ENCODE measurements around the gene DPYD. TPM values are rescaled to one million over a fixed set of nuclear protein-coding genes. Genes with fewer than 3 reads are reported as not detected.

Gene DPYD
- total RNA-seq, 1 donor from 2014 or later: 29.4 TPM

- ATAC-seq: no peak
These were observed 797.0 kb downstream of the DPYD start for GRCh38 chr1:97123717-97124431.

DNA sequence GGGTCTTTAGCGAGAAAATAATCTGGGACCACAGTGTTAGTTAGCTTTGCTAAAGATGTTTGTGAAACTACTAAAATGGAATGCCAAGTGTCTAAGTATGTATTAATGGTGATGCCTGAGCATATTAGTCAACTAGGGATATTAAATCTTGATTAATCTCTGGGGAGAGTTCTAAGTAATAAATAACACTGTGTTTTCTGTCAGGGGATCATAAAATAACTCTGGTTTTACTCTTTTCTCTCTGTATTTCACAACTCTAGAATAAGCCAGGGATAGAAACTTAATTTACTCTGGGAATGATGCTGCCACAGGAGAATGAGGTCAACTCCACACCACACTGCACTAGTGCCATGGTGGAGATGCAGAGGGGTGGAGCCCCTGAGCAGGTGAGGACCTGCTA, 800.0 kb downstream of the DPYD start:
- no peak for ATAC-seq

DNA sequence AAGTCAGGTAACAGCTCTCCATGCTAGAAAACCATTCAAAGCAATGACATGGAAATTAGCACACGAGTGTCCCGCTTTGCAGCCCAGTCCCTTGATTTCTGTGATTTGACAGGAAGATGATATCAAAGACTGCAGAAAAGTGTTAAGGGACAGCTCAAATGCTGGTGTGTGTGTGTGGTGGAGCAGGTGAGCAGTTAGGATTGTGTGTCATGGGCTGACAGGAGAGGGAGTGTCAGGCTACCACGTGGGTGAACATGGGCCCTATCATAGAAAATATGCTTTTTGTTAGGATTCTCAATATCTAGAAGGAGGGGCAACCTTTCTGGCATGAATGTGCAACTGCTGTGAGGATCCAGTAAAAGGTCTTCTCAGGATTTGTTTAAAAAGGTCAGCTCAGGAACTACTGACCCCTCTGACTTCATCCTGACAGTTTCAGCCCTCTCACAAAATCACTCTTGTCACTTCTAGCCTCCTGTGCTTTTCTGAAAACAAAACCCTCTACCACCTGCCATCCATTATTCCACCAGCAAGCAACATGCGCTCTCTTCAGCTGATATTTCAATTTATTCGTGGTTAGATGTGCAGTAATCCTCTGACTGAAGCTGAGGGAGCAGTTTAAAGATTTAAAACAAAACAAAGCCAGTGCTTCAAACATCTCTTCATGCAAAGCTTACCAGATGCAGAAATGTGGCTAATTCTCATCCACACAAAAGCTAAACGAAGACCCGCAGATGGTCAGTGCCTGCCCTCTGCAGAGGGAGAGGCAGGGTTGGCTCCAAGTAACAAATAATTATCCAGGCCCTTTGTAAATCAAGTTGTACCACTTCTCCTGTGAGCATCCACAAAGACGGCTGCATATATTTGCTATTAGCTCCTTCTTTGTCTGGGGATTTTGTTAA, 801.3 kb downstream of the DPYD start:
- no peak for ATAC-seq

- ATAC-seq: no peak
These were observed 806.0 kb downstream of the DPYD start for GRCh38 chr1:97114842-97115241.

GRCh38 chr1:97112442-97112841, 808.4 kb downstream of the DPYD start:
- ATAC-seq: no peak

DNA sequence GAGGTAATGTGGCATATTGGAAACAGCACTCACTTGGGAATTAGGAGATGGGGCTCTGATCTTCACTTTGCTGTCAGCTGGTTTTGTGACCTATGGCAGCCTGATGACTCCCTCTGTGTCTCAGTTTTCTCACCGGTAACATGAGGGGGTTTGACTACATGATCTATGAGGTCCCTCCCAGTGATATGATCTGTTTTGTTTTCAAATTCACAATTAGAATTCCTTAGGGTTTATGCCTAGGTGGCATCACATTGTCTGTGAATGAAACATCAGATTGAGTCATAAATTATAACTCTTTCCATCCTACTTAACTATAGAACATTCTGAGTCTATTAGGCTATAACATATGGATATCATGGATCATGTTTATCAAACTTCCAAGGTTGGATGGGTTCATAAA, 812.7 kb downstream of the DPYD start:
- no peak for ATAC-seq

DNA sequence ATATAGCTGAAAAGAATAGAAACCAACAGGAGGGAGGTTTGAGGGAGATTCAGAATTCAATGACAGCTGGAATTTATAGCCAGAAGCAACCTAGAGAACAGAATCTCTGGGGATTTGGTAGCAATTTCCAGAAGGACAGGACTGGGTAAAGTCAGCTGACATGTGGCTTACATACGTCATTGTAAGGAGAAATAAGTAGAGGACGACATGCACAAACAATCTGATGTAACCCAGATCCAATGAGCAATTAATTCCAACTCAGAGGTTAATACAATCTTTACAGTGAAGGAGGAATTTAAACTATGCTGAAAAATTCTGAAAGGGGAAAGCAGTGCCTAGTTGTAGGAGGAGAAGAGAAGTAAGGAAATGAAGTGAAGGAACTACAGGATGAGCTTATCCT, 815.3 kb downstream of the DPYD start:
- ATAC-seq: no peak

DNA sequence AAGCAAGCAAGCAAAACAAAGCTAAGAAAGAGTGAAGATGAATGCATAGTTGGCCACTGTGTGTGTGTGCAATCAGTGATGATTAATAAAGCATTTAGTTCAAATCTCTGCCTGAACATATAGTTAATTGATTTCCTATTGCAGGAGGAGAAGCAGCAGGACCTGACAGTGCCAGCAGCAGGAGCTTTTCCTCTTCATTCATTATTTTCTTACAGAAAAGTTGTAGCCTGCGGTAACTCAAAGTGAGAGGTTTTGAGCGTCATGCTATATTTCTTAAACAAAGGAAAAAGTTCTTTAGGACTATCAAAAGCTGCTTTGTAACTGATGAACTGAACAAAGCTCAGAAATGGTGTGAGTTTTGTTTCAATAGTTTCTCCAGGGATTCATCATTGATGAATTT, 819.3 kb downstream of the DPYD start:
- ATAC-seq: no peak

GRCh38 chr1:97097404-97097925, 823.4 kb downstream of the DPYD start:
- peak; percentile 77 for ATAC-seq

DNA sequence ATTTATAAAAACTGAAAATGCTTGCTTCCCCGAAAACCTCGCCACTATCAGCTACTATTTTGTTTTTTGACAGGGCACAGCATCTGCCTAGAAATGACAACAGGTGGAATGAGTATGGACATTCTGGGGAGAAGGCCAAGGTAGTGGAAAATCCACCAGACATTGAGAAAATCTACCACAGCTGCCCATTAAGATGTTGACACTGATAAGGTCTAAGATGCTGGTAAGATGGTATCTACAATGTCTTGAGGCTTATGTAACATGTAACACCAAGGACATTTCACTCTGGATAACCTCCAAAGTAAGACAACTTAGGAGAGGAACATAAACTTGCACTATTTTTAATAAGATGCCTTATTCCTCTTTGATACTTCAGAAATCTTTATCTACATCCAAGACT, 825.1 kb downstream of the DPYD start:
- no peak for ATAC-seq

- ATAC-seq: no peak
These were observed 826.4 kb downstream of the DPYD start for GRCh38 chr1:97094247-97094972.

- no peak for ATAC-seq
These were observed 827.1 kb downstream of the DPYD start for GRCh38 chr1:97093741-97094140.

DNA sequence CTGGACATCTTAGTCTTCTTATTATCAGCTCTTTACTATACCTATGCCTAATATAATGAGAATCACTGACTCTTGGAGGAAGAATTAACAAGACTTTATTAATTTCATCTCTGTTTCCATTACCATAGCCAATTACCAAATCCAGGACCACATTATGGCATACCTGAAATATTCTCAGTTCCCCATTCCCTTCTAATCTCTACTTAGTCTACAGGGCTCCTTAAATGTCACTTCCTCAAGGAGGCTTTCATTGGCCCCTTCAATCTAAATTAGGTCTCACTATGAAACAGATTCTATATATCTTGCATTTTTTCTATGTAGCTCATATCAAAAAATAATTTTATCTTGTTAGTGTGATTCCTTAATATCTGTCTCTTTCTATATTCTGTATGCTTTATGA, 828.0 kb downstream of the DPYD start:
- ATAC-seq: no peak

- ATAC-seq: no peak
These were observed 829.2 kb downstream of the DPYD start for GRCh38 chr1:97091679-97092078.

DNA sequence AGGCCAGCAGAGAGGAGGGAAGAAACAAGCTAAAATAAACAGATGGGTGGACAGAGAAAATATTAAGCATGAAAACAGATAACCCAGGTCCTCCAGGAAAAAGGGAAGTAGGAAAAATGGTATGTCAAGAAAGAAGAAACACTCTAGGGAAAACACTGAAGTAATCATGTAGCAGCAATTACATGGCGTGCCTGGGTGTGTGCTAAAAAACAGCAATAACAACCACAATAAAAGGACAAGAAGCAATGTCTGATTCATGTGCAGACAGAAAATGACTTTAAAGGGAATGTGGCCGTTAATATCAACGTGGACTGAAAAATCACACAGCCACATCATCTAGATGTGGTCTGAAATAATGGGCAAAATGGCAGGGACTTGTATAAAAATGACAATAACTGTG, 829.6 kb downstream of the DPYD start:
- ATAC-seq: no peak

DNA sequence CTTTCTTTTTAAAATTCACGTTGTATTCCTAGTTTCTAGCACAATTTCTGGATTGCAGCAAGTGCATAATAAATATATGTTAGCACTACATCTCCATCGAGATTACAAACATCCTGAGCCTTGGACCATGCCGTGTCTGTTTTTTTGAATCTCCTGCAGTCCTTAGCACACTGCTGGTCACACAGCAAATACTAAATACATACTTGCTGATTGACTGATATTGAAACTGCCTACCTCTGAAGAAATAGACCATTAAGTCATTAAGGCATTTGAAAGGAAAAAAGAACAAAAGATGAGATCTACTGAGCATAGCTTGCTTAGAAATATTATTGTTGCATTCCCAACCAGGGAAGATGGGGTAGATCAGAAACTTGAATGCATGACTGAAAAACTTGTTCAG, 830.1 kb downstream of the DPYD start:
- ATAC-seq: no peak

GRCh38 chr1:97089173-97089572, 831.7 kb downstream of the DPYD start:
- ATAC-seq: no peak

- no peak for ATAC-seq
These were observed 832.4 kb downstream of the DPYD start for GRCh38 chr1:97088391-97088790.

DNA sequence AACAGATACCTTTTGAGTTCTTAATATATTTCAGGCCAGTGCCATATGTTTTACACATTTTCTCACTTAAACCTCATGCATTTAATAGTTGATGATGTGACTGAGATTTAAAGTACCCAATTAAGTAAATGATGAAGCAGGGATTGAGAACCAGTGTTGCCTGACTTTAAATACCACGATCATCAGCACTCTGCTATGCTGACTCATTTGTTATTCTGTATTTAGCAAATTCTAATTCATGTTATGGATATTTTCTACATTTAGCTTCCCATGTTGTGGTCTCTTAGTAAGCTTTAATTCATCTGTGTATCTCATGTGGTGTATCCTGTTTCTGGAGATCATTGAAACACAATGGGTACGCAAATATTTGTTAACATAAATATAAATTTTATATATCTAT, 836.3 kb downstream of the DPYD start:
- ATAC-seq: no peak

- ATAC-seq: peak; percentile 50
These were observed 838.5 kb downstream of the DPYD start for GRCh38 chr1:97082160-97082848.

DNA sequence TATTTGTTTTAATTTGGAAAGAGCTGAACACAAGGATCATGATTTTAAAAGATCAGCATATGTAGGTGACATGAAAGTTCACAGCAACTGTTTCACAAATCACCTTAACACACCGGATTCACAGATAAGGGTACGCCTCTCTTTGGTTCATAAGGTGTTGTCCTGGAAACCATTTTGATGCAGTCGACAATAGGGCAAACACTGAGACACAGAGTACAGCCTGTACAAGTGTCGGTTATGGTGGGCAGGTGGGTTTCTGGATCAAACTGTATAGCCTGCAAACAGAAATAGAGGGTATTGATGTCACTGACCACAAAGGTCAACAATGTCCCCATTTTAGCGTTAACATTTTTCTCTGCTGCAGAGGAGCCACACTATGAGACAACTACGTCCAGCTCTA, 842.0 kb downstream of the DPYD start:
- no peak for ATAC-seq

DNA sequence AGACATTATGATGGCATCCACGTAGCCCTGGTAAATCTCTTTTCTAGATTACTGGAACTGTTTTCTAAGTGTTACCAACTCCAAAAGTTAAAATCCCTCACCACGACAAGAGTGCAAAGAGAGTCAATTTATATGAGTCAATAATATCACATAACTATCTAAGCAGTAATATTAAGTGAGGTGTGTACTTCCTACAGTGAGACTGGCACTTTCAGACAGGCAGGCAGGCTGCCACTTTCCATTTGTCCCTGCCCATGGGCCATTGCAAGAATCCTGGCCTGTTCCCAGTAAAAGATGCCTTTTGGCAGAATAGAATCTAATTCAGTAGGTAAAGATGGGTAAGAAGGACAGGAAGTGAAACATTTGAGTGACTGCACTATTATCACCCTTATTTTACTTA, 843.6 kb downstream of the DPYD start:
- no peak for ATAC-seq

DNA sequence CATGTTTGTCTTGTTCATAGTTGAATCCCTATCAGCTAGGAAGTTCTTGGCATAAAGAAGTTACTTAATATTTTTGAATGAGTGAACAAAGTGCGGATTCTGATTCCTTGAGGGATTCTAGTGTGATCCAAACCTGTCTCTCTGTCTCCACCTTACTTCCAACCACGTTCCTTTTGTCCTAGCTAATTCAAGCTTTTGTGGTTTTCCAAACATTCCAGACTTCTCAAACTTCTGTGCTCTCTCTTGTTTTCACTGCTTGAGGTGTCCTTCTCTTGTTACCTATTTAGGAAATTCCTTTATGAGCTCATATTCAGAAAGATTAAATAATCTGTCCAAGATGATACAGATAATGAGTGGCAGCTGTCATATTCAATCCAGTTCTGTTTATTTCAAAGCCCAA, 846.1 kb downstream of the DPYD start:
- ATAC-seq: no peak
